AG09319 (cell line): ENCODE measurements around the gene IKZF1.

Experiments used
- DNase-seq: peaks from one replicate; pipeline ENCODE4 v3.0.0-alpha.2; 2010; ENCODE audit warnings: low read depth; ENCODE audit errors: extremely low read depth
- CTCF ChIP-seq: IDR thresholded peaks from 2 replicates; pipeline ENCODE4 v1.5.1; 2011; ENCODE audit warnings: low read depth, mild to moderate bottlenecking, inconsistent platforms, low read length, moderate library complexity

The IKZF1 gene

GRCh38 chr7:50387351-50387750, 82.8 kb downstream of the IKZF1 start:
- no peak for DNase-seq
- no peak for TF ChIP-seq CTCF

- TF ChIP-seq CTCF = no peak
- DNase-seq = no peak
Observed at GRCh38 chr7:50389961-50390360, 85.4 kb downstream of the IKZF1 start.

- TF ChIP-seq CTCF = no peak
- DNase-seq = no peak
Observed at GRCh38 chr7:50391386-50391785, 86.9 kb downstream of the IKZF1 start.

GRCh38 chr7:50393076-50393475, 88.6 kb downstream of the IKZF1 start:
- no peak for DNase-seq
- TF ChIP-seq CTCF = no peak

GRCh38 chr7:50393547-50394252, 89.2 kb downstream of the IKZF1 start:
- no peak for TF ChIP-seq CTCF
- no peak for DNase-seq

GRCh38 chr7:50394315-50394714, 89.8 kb downstream of the IKZF1 start:
- no peak for DNase-seq
- TF ChIP-seq CTCF = no peak

GRCh38 chr7:50396856-50397255, 92.3 kb downstream of the IKZF1 start:
- TF ChIP-seq CTCF = no peak

More at GRCh38 chr7:50396856-50397255, 92.3 kb downstream of the IKZF1 start:
- no peak for DNase-seq
